Endodermal cell (in vitro differentiated cells): Measurements from ENCODE around the gene DOCK8. TPM values are rescaled to one million over a fixed set of nuclear protein-coding genes. Genes with fewer than 3 reads are reported as not detected.

Source experiments
- DNase-seq: peaks from one replicate; pipeline ENCODE4 v3.0.0-alpha.2; 2017
- H3K27ac ChIP-seq: 2 replicates; pipeline ENCODE4 v1.5.1; 2013; ENCODE audit warnings: mild to moderate bottlenecking, low read depth, low read length, moderate library complexity
- H3K27me3 ChIP-seq: 2 replicates; pipeline ENCODE4 v1.6.1; 2013; ENCODE audit warnings: mild to moderate bottlenecking, low read length, moderate library complexity; ENCODE audit not compliant: insufficient read depth, control insufficient read depth, poor library complexity, severe bottlenecking
- H3K36me3 ChIP-seq: 2 replicates; pipeline ENCODE4 v1.7.0; 2013; ENCODE audit warnings: mild to moderate bottlenecking, low read length, moderate library complexity; ENCODE audit not compliant: control insufficient read depth, insufficient read depth
- H3K4me1 ChIP-seq: one replicate; pipeline ENCODE4 v1.7.0; 2013; ENCODE audit warnings: low read length; ENCODE audit not compliant: control insufficient read depth, insufficient read depth
- H3K4me3 ChIP-seq: 2 replicates; pipeline ENCODE4 v1.5.1; 2013; ENCODE audit warnings: mild to moderate bottlenecking, low read length, moderate library complexity
- H3K9ac ChIP-seq: 2 replicates; pipeline ENCODE4 v1.6.1; 2013; ENCODE audit warnings: mild to moderate bottlenecking, low read length, moderate library complexity; ENCODE audit not compliant: poor library complexity, severe bottlenecking; ENCODE audit errors: extremely low read depth
- H3K9me3 ChIP-seq: 2 replicates; pipeline ENCODE4 v1.6.1; 2013; ENCODE audit warnings: mild to moderate bottlenecking, low read length, moderate library complexity; ENCODE audit not compliant: control insufficient read depth
- H3K27ac Mint-ChIP-seq: 2 replicates; pipeline ENCODE4 v1.8.0; 2020; ENCODE audit warnings: mixed read lengths
- H3K27me3 Mint-ChIP-seq: 2 replicates; pipeline ENCODE4 v1.8.0; 2021; ENCODE audit warnings: mild to moderate bottlenecking, mixed read lengths; ENCODE audit not compliant: insufficient read depth
- H3K36me3 Mint-ChIP-seq: 2 replicates; pipeline ENCODE4 v1.8.0; 2020; ENCODE audit warnings: low read depth, mixed read lengths
- H3K4me1 Mint-ChIP-seq: 2 replicates; pipeline ENCODE4 v1.8.0; 2020; ENCODE audit warnings: mixed read lengths
- H3K4me3 Mint-ChIP-seq: 2 replicates; pipeline ENCODE4 v1.8.0; 2020; ENCODE audit warnings: mild to moderate bottlenecking, moderate library complexity, mixed read lengths
- H3K9me3 Mint-ChIP-seq: 2 replicates; pipeline ENCODE4 v1.8.0; 2020; ENCODE audit warnings: mild to moderate bottlenecking, mixed read lengths
- CTCF ChIP-seq: fragments of 200-600 bp; sonication (generic); conservative IDR thresholded peaks from 2 replicates; pipeline ENCODE4 v1.5.0; 2021; ENCODE audit warnings: antibody characterized with exemption, mild to moderate bottlenecking
- WGBS, 2 experiments: methylation state at CpG; one replicate each; pipeline versions ENCODE4 v1.1.5 to v1.1.7; 2013; ENCODE audit warnings: missing lambda C conversion rate in 2 of 2, mixed read lengths in 1 of 2; ENCODE audit not compliant: insufficient coverage in 1 of 2, insufficient read length in 1 of 2; 5-methylcytosine and 5-hydroxymethylcytosine counted together
- total RNA-seq, 2 donors: library from RNA; stranded (reverse); fragmentation: NEBNext Ultra II Directional in 1 of 2; extraction: Animal tissue kit (Norgen Biotek cat#: 25700) in 1 of 2; gene quantifications; 2 replicates in 1 of 2; 3 replicates in 1 of 2; pipeline ENCODE4 v1.2.1, GENCODE V29; 2021

DOCK8 gene
- total RNA-seq, 2 donors from 2014 or later = 26.9 to 28.1 TPM

- Mint-ChIP-seq H3K27me3 (no peaks in the 10 kb centered on the region), H3K9me3 (peaks cover 18% of the 10 kb centered on the region), H3K36me3 (peaks cover 26% of the 10 kb centered on the region), H3K4me1 (peaks cover 13% of the 10 kb centered on the region), H3K4me3 (no peak overlapping the region), H3K27ac (no peak overlapping the region)
- Histone ChIP-seq H3K9ac (no peak overlapping the region), H3K4me1 (no peaks in the 10 kb centered on the region), H3K4me3 (no peak overlapping the region), H3K9me3 (peaks cover 21% of the 10 kb centered on the region), H3K36me3 (peaks cover 9% of the 10 kb centered on the region), H3K27ac (no peak overlapping the region), H3K27me3 (no peaks in the 10 kb centered on the region)
- DNase-seq = no peak
- WGBS, 2 experiments = 90 to 100% methylated on average over 2 to 3 of the region's 4 CpGs
- TF ChIP-seq CTCF = no peak
Measured at GRCh38 chr9:304106-304505, 89.4 kb downstream of the DOCK8 start.

GRCh38 chr9:304519-305185 lies 90.0 kb downstream of the DOCK8 start:
- Histone ChIP-seq H3K9ac (no peak overlapping the region), H3K4me3 (no peak overlapping the region), H3K27ac (no peak overlapping the region), H3K9me3 (peaks cover 21% of the 10 kb centered on the region), H3K27me3 (no peaks in the 10 kb centered on the region), H3K4me1 (no peaks in the 10 kb centered on the region), H3K36me3 (peaks cover 9% of the 10 kb centered on the region)
- Mint-ChIP-seq H3K27me3 (no peaks in the 10 kb centered on the region), H3K4me1 (peaks cover 13% of the 10 kb centered on the region), H3K9me3 (peaks cover 18% of the 10 kb centered on the region), H3K36me3 (peaks cover 26% of the 10 kb centered on the region), H3K4me3 (no peak overlapping the region), H3K27ac (no peak overlapping the region)
- 81 to 83% methylated on average over 9 to 10 of the region's 10 CpGs for WGBS, 2 experiments
- no peak for DNase-seq
- TF ChIP-seq CTCF = no peak

GRCh38 chr9:306907-307306 lies 92.2 kb downstream of the DOCK8 start:
- Mint-ChIP-seq H3K27me3 (no peaks in the 10 kb centered on the region), H3K9me3 (peaks cover 8% of the 10 kb centered on the region), H3K36me3 (peaks cover 19% of the 10 kb centered on the region), H3K4me3 (no peak overlapping the region), H3K27ac (no peak overlapping the region), H3K4me1 (peaks cover 11% of the 10 kb centered on the region)
- no peaks in the 10 kb centered on the region for H3K4me1 ChIP-seq
- H3K9me3 ChIP-seq = peaks cover 11% of the 10 kb centered on the region
- H3K27me3 ChIP-seq = no peaks in the 10 kb centered on the region
- H3K9ac ChIP-seq = no peak overlapping the region
- DNase-seq = peak; percentile 71
- H3K36me3 ChIP-seq = peaks cover 9% of the 10 kb centered on the region
- WGBS, 2 experiments = 86 to 91% methylated on average over 5 to 7 of the region's 7 CpGs
- peak; percentile 70 for TF ChIP-seq CTCF
- H3K27ac ChIP-seq = no peak overlapping the region
- H3K4me3 ChIP-seq = no peak overlapping the region
